SU-DHL-6 (cell line): ENCODE measurements around the gene RBM24.

Experiments used
- CTCF ChIP-seq: fragments of 200-600 bp; sonication (generic); IDR thresholded peaks from one replicate; pipeline ENCODE4 v1.5.1; 2017; ENCODE audit warnings: antibody characterized with exemption, mild to moderate bottlenecking, low read length, moderate library complexity; ENCODE audit not compliant: insufficient read depth, poor library complexity, severe bottlenecking
- EZH2phosphoT487 ChIP-seq: fragments of 200-600 bp; sonication (generic), shearing (Covaris generic); conservative IDR thresholded peaks from 2 replicates; pipeline ENCODE4 v1.6.1; 2018; ENCODE audit warnings: mild to moderate bottlenecking, antibody characterized with exemption, low read length, moderate library complexity, mixed read lengths

- no peak for TF ChIP-seq CTCF
- no peak for TF ChIP-seq EZH2phosphoT487
These were observed 13.6 kb upstream of the RBM24 start for GRCh38 chr6:17267566-17267965.
